ENCODE measurements around the gene HLA-DMB. TPM values are rescaled to one million over a fixed set of nuclear protein-coding genes. Genes with fewer than 3 reads are reported as not detected.

The HLA-DMB gene
- total RNA-seq, 2 donors from 2014 or later = 2.7 to 17.8 TPM

DNA sequence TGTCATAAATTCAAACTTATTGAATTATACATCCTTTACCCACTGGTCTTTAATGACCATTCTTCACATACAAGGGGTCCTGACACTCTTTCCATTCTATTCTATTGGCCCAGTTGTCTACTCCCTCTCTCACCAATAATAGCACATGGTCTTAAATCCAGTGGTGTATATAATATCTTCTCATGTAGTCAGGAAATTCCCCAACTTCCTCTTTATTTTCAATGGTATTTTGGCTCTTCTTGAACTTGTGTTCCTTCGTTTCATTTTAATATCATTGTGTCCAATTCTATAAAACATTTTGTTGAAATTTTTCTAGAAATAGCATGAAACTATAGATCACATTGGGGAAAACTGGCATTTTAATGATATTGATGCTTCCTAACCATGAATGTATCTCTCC lies 50.0 kb downstream of the HLA-DMB start:
- ATAC-seq (no peak), DNase-seq (ENCODE audit: low spot score) (no peak)
- H3K4me3 Mint-ChIP-seq = no peak overlapping the region
- no peaks in the 10 kb centered on the region for H3K27me3 Mint-ChIP-seq
- no peak overlapping the region for H3K27ac Mint-ChIP-seq
- peaks cover 15 to 16% of the 10 kb centered on the region in 2 donors for H3K4me1 Mint-ChIP-seq (ENCODE audit: low read depth in 2 of 2)
- H3K36me3 Mint-ChIP-seq = no peaks in the 10 kb centered on the region
- H3K9me3 Mint-ChIP-seq = no peaks in the 10 kb centered on the region

DNA sequence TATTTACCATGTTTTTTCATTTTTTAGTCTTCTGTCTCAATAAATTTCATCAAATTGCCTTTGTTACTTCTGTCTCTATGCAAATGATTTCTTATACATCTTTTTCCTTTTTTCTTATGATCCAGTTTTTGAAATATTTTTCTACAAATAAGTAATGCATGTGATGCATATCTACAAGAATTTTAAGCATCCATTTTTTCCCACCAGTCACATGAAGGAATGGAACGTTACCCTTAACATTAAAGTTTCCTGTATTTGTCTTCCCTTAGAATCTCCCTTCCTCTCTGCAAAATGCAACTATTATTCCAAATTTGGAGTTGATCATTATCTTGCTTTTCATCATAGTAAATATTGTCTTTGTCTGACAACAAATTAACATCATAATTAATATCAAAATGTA lies 51.3 kb downstream of the HLA-DMB start:
- Mint-ChIP-seq H3K27ac (no peak overlapping the region), H3K27me3 (no peaks in the 10 kb centered on the region), H3K4me3 (no peak overlapping the region), H3K36me3 (no peaks in the 10 kb centered on the region), H3K9me3 (no peaks in the 10 kb centered on the region), H3K4me1 (ENCODE audit: low read depth in 2 of 2) (peaks cover 5 to 6% of the 10 kb centered on the region in 2 donors)
- ATAC-seq (no peak), DNase-seq (ENCODE audit: low spot score) (no peak)

DNA sequence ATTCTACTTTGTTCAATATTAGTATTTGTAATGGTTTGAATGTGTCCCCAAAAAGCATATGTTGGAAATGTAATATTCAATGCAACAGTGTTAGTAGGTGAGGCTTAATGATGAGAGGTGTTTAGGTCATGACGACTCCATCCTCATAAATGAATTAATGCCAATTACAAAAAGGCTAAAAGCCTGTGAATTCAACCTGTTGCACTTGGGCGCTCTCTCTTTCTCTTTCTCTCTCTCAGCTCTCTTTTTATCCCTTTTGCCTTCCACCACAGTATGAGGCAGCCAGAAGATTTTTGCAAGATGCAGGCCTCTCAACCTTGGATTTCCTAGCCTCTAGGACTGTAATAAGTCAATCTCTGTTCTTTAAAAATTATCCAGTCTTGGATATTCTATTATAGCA lies 52.3 kb downstream of the HLA-DMB start:
- H3K4me1 Mint-ChIP-seq (ENCODE audit: low read depth in 2 of 2) = no peaks in the 10 kb centered on the region
- H3K27me3 Mint-ChIP-seq = no peaks in the 10 kb centered on the region
- no peaks in the 10 kb centered on the region for H3K9me3 Mint-ChIP-seq
- ATAC-seq (no peak), DNase-seq (ENCODE audit: low spot score) (no peak)
- H3K36me3 Mint-ChIP-seq = no peaks in the 10 kb centered on the region
- no peak overlapping the region for H3K27ac Mint-ChIP-seq
- H3K4me3 Mint-ChIP-seq = no peak overlapping the region

DNA sequence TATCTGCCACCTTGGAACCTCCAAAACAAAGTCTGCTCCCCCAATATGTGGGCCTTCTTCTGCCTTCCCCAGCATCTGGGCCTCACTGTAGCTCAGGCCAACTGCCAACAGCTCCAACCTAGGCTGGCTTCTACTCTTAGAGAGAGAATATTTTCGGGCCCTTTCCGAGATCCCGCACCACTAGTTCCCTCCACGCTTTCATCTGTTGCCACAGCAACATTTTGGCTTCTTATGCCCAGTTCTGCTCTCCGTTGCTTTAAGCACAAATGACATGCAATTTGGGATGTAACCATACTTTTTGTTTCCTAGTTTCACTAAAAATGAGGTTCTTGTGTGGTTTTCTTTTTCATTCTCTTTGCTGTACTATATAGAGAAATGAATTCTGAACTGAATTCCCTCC lies 53.2 kb downstream of the HLA-DMB start:
- Mint-ChIP-seq H3K9me3 (no peaks in the 10 kb centered on the region), H3K4me1 (ENCODE audit: low read depth in 2 of 2) (no peaks in the 10 kb centered on the region), H3K4me3 (no peak overlapping the region), H3K27me3 (no peaks in the 10 kb centered on the region), H3K27ac (no peak overlapping the region), H3K36me3 (no peaks in the 10 kb centered on the region)
- no peak for DNase-seq (ENCODE audit: low spot score)
- no peak for ATAC-seq

DNA sequence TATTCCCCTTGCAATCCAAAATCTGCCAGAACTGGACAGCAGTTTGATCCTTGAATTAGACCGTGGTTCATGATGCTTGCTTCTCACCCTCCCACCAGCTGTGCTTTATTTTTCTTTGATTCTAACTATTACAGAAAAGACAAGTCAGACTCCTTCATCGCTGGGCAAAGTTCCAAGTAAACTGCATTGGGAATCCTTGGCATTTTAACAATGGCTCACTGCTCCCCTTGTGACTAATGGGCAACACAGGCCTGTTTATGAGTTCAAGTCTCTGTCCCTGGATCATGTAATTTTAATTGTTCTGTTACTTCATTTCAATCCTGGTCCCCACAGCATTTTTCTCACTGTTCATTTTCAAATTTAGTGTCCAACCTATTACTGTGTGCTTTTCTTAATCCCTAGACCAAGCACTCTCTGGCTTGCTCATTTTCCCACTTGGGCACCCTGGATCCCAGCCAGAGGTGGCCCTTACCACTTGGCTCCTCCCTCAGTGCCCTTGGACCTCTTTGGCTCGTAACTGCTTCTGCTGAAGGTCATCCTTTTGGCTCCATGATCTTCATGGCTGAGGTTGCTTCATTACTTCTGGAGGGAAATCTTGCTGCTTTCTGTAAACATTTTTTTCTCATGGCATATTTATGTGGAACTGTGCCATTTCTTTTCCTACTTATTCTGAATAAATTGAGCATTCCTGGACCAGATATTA lies 54.0 kb downstream of the HLA-DMB start:
- Mint-ChIP-seq H3K27me3 (no peaks in the 10 kb centered on the region), H3K4me1 (ENCODE audit: low read depth in 2 of 2) (no peaks in the 10 kb centered on the region), H3K36me3 (no peaks in the 10 kb centered on the region), H3K4me3 (no peak overlapping the region), H3K27ac (no peak overlapping the region), H3K9me3 (no peaks in the 10 kb centered on the region)
- DNase-seq (ENCODE audit: low spot score) = no peak
- ATAC-seq = no peak

DNA sequence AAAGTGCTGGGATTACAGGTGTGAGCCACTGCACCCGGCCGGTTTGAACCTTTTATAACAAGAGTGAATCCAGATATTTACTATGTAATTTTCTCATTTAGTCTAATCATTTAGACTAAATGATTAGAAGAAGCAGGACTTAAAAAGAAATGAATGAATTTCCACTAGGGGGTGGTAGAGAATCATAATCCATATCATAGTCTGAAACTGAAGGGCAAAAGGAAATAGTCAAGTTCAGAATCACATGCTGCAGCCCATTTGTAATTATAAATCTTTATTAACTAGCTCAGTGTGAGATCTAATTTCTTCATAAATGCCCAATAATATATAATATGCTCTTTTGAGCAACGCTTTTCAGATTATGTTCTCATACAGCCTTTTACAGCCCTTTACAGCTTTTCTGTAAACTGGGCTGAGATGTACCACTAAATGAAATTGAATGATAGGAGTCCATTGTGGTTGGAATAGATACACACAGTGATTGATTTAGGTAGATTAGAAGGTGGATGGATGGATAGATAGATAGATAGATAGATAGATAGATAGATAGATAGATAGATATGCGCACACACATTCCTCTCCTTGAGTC lies 55.0 kb downstream of the HLA-DMB start:
- ATAC-seq (no peak), DNase-seq (ENCODE audit: low spot score) (no peak)
- Mint-ChIP-seq H3K4me3 (no peak overlapping the region), H3K27me3 (no peaks in the 10 kb centered on the region), H3K27ac (no peak overlapping the region), H3K9me3 (no peaks in the 10 kb centered on the region), H3K36me3 (no peaks in the 10 kb centered on the region), H3K4me1 (ENCODE audit: low read depth in 2 of 2) (no peaks in the 10 kb centered on the region)

Other genes starting within 250 kb of the HLA-DMB start
- 10 to 100 TPM in 1 of 2 donors, 1 to 10 TPM in 1; 1.2 to 10.9 TPM for gene HLA-DQA2, start 199.6 kb downstream of the HLA-DMB start, total RNA-seq
- gene HLA-DQB2, start 177.5 kb downstream of the HLA-DMB start, total RNA-seq = 1 to 10 TPM in 1 of 2 donors, under 1 TPM in 1; 0.88 to 7.4 TPM
- gene HLA-DOB, start 124.0 kb downstream of the HLA-DMB start, total RNA-seq = 10 to 100 TPM in 1 of 2 donors, 1 to 10 TPM in 1; 3.3 to 13.9 TPM
- gene TAP2, start 102.3 kb downstream of the HLA-DMB start, total RNA-seq = 100 to 1,000 TPM; 220 to 252 TPM
- 100 to 1,000 TPM; 259 to 356 TPM for gene PSMB8, start 97.0 kb downstream of the HLA-DMB start, total RNA-seq
- 100 to 1,000 TPM; 512 to 588 TPM for gene TAP1, start 87.3 kb downstream of the HLA-DMB start, total RNA-seq
- gene PSMB9, start 86.8 kb downstream of the HLA-DMB start, total RNA-seq = 100 to 1,000 TPM; 212 to 401 TPM
- 10 to 100 TPM; 16.9 to 73.0 TPM for gene HLA-DMA, start 12.1 kb upstream of the HLA-DMB start, total RNA-seq
- gene BRD2, start 27.6 kb upstream of the HLA-DMB start, total RNA-seq = 100 to 1,000 TPM; 347 to 352 TPM
- 10 to 100 TPM in 1 of 2 donors, under 1 TPM in 1; 0.86 to 22.1 TPM for gene HLA-DOA, start 68.6 kb upstream of the HLA-DMB start, total RNA-seq
- 100 to 1,000 TPM in 1 of 2 donors, 10 to 100 TPM in 1; 33.8 to 145 TPM for gene HLA-DPA1, start 132.6 kb upstream of the HLA-DMB start, total RNA-seq
- 10 to 100 TPM; 14.7 to 93.6 TPM for gene HLA-DPB1, start 135.0 kb upstream of the HLA-DMB start, total RNA-seq

All from natural killer cell treated with Interleukin-12 subunit alpha and Interleukin-12 subunit beta and Interleukin-15 and Interleukin-18, amount 100 ng/mL, for 72 hours (primary cell).